ENCODE data around the gene ANAPC7.
"Not testable (repeated sequence)": the region's sequence is repeated elsewhere in the genome, so short reads cannot be mapped to it uniquely, and the experiment has no call there.

The ANAPC7 gene

DNA sequence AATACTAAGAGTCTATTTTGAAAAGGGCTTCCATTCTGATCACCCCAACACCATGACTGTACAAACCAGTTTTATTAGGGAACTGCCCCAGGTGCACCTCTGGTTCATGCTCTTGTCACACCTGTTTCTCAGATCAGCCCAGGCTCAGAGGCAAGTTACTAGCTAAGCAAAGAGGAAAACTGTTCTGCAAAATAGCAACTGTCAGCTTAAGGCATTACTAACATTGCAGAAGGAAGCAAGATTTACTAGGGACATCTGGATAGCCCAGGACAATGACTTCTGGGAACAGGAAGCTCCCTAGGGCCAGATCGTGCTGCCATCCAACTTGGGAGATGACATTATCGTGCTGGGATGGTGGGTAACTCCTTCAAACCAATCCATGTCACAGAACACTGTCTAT, 30.1 kb downstream of the ANAPC7 start:
- no peak for DNase-seq

- DNase-seq, result no peak
Observed at GRCh38 chr12:110373025-110373424, 30.5 kb downstream of the ANAPC7 start.

GRCh38 chr12:110372056-110372425, 31.5 kb downstream of the ANAPC7 start:
- DNase-seq, result no peak

DNA sequence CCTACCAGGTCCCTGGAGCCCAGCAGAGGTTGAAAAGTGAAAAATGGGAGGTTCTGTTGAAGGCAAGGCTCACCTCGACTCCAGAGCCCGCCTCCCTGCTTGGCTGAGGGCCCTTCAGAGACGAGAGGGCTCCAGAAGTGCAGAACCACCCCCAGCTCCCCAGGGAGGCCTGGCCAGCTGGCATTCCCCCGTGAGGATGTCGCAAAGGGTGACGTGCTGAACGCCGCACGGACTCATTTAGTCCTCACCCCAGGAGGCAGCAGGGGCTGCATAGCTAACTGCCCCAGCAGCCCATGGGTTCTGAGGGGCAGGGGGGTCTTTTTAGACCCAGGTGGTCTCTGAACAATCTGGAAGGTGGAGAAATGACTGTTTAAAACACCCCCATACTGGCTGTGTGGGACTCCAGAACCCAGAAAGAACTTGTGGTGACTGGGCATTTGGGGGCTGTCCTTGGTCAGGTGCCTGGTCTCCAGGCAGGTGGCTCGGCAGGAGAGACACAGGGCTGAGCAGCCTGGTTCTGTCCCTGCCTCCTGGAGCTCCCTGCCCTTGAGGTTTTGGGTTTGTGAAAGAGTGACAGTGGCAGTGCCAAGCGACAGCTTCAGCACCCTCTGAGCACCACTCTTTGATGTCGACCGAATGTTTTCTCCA, 32.0 kb downstream of the ANAPC7 start:
- DNase-seq, result no peak

DNA sequence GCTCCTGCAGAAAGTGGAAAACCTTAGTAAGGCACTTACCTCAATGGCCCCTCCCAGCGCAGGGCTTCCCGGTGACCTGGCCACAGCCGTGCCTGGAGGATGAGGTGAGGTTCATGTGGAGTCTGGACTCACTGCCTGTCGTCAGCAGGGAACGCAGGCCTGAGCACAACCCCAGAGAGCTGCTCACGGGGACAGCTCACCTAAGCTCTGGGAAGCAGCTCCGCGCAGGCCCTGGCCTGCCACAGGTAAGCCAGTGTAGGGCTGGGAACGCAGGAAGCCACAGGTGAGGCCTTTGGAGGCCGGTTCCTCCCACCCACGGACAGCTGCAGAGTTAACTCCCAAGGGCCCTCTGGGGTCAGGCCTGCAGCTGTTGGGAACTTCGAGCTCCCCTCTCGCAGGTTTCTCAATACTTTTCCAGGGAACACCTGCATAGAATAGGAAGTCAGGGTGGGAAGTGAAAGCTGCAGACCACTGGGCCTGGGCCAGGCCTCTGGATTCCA, 32.7 kb downstream of the ANAPC7 start:
- no peak for DNase-seq

GRCh38 chr12:110369992-110370391, 33.5 kb downstream of the ANAPC7 start:
- DNase-seq, result no peak

- DNase-seq, result no peak
Observed at GRCh38 chr12:110367181-110367864, 36.2 kb downstream of the ANAPC7 start.

DNA sequence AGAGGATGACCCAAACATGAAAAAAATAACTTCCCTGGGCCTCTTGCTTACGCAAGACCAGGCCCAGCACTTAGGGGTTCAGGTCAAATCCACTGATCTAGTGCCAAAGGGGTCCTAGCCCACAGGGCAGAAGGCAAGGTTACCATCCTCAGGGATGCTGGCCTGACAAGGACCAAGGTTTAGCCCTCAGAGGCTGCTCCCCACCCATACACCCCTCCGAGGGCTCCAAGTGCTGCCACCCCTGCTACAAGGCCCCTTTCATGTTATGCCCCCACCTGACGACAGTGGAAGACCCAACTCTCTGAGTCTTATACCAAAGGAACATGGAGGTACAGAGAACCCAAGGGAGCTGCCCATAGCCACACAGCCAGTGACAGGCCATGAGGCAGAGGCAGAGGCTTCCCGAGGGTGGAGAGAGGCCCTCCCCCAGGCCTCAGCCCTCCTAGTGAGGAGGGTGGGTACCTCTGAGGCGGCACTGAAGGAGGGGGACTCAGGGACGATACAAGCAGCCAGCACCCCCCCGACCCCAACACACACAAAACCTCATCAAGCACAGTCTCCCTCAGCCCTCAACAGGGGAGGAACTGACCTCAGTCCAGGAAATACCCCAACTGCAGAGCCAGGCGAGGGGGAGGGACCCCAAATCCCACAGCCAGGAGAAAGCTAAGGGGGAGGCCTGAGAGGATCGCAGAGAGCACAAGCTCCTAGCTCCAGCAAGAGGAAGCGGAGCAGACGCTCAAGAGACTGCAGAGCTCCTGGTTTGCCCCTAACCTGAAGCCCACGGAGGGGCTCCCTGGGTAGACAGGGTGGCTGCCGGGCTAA, 37.0 kb downstream of the ANAPC7 start:
- no peak for DNase-seq

- DNase-seq, result no peak
Observed at GRCh38 chr12:110365489-110366320, 37.8 kb downstream of the ANAPC7 start.

DNA sequence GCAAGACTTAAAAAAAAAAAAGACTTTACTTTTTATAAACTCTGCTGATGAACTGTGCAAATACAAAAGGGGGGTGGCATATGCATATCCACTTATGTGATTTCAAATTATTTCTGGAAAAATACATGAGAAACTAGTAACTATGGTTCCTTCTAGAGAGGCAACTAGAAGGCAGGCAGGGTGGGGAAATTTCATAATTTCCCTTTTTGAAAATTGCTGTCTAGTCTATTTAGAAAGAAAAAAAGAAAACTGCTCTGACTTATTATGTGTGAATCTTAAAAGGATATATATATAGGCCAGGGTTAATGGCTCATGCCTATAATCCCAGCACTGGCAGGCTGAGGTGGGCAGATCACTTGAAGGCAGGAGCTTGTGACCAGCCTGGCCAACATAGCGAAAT, 42.3 kb downstream of the ANAPC7 start:
- no peak for DNase-seq

DNA sequence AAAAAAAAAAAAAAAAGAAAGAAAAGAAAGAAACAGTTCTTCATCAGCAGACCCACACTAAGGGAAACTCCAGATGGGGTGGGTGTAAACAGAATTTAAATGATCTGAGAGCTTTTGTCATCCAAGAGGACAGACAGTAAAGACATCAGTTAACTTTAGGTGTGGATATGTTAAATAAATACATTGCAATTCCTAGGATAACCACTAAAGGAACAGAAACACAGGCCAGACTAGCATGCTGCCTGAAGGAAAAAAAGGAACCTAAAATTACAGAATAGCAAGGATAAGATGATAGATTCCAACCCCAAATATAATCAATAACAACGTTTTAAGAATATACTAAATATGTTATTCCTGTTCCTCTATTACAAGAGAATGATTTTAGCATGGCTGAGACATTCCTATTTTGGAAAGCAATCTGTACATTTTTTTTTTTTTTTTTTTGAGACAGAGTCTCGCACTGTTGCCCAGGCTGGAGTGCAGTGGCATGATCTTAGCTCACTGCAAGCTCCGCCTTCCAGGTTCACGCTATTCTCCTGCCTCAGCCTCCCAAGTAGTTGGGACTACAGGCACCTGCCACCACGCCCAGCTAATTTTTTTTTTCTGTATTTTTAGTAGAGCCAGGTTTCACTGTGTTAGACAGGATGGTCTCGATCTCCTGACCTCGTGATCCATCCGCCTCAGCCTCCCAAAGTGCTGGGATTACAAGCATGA, 45.0 kb downstream of the ANAPC7 start:
- DNase-seq, result not testable (repeated sequence)

- DNase-seq, result no peak
Observed at GRCh38 chr12:110355073-110355472, 48.4 kb downstream of the ANAPC7 start.

DNA sequence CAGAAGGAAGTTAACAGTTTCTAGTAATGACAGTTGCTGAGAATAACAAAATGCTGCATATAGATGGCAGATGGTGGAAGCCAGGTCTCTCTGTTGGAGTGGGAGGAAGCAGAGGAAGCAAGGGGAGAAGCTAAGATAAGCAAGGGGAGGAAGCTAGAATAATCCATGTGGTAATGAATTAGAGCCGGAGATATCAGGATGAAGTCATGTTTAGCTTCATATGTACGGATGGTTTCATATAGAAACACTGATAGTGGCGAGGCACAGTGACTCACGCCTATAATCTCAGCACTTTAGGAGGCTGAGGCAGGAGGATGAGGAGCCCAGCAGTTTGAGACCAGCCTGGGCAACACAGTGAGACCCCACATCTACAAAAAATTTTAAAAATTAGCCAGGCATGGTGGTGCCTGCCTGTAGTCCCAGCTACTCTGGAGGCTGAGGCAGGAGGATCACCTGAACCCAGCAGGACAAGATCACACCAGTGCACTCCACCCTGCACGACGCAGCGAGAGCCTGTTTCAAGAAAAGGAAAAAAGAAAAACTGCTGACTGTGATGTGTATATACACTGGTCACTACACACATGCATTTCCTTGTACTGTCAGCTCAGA, 49.2 kb downstream of the ANAPC7 start:
- DNase-seq, result no peak

- no peak for DNase-seq
Observed at GRCh38 chr12:110353211-110353965, 50.1 kb downstream of the ANAPC7 start.

DNA sequence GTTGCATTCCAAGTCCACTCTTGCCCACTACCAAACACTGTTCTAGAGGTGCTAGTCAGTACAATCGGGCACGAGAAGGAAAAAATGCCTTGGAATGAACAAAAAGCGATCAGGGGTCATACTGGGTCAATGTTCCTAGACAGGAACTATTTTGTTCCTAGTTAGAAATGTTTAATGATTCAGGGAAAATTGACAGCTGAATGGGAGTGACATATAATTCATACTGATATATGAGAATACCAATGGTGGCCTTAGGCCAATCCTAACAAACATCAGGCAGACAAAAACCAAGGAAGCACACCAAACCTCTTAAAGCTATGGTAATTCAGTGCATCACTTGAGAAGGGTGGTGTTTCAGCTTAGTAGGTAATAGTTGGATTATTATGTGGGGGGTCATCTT, 51.1 kb downstream of the ANAPC7 start:
- no peak for DNase-seq

GRCh38 chr12:110351119-110351518, 52.4 kb downstream of the ANAPC7 start:
- no peak for DNase-seq

GRCh38 chr12:110349514-110350151, 53.9 kb downstream of the ANAPC7 start:
- peak; percentile 48 for DNase-seq

DNA sequence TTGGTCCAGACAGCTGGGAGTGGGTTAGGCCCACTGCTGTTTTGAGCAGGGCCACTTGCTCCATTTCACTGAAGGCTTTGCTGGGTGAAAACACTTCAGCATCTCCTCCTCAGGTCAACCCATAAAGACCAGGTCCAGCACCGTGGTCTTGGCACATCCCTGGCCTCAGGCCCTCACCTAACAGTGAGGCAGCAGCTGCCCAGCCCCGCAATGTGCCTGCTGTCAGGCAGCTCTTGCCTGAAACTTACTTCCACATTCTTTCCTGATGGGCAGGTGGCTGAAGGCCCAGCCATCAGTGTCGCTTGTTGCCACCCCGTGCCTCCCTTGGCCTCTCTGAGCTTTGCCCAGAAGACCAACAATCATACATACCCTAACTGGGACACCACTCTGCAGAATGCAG, 54.4 kb downstream of the ANAPC7 start:
- no peak for DNase-seq

GRCh38 chr12:110348431-110349059, 55.0 kb downstream of the ANAPC7 start:
- DNase-seq, result no peak

DNA sequence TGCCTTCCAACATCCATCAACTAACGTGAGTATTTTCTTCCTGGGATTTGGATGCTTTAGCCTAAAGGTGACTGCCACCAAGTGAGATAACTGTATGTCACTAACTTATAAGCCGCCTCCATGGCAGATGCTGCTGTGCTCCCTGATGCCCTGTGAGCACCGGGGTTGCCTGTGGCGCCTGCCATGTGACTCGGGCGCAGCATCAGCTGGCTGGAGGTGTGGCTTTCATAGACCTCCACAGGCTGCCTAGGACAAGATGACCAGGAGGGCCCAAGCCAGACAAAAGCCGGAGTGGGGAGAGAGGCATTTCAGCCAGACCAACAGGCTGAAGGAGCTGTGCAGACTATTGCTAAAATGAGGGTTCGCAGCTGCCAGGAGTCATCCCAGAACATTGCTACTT, 55.7 kb downstream of the ANAPC7 start:
- DNase-seq, result no peak
